ENCODE results near the gene FRMD4B.

DNA sequence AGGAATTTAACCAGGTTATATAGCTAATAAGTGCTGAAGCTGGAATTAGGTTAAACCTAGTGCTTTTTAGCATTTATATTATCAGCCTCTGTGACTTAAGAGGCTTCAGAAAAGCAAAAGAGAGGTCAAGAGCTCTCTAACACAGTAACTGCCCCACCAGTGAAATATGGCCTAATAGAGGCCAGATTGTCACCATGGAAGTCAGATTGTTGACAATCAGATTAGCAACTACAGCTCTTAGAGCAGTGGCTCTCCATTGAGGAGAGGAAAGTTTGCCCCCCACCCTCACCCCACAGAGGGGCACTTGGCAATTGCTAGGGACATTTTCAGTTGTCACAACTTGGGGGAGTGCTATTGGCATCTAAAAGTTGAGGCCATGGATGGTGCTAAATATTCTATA is 240.2 kb downstream of the FRMD4B start:
- TF ChIP-seq, protein P1, sequence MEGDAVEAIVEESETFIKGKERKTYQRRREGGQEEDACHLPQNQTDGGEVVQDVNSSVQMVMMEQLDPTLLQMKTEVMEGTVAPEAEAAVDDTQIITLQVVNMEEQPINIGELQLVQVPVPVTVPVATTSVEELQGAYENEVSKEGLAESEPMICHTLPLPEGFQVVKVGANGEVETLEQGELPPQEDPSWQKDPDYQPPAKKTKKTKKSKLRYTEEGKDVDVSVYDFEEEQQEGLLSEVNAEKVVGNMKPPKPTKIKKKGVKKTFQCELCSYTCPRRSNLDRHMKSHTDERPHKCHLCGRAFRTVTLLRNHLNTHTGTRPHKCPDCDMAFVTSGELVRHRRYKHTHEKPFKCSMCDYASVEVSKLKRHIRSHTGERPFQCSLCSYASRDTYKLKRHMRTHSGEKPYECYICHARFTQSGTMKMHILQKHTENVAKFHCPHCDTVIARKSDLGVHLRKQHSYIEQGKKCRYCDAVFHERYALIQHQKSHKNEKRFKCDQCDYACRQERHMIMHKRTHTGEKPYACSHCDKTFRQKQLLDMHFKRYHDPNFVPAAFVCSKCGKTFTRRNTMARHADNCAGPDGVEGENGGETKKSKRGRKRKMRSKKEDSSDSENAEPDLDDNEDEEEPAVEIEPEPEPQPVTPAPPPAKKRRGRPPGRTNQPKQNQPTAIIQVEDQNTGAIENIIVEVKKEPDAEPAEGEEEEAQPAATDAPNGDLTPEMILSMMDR (conservative IDR thresholded peaks at IDR 0.05; ENCODE audit: low read depth in 2 of 2) = no peak
- TF ChIP-seq, protein P2, sequence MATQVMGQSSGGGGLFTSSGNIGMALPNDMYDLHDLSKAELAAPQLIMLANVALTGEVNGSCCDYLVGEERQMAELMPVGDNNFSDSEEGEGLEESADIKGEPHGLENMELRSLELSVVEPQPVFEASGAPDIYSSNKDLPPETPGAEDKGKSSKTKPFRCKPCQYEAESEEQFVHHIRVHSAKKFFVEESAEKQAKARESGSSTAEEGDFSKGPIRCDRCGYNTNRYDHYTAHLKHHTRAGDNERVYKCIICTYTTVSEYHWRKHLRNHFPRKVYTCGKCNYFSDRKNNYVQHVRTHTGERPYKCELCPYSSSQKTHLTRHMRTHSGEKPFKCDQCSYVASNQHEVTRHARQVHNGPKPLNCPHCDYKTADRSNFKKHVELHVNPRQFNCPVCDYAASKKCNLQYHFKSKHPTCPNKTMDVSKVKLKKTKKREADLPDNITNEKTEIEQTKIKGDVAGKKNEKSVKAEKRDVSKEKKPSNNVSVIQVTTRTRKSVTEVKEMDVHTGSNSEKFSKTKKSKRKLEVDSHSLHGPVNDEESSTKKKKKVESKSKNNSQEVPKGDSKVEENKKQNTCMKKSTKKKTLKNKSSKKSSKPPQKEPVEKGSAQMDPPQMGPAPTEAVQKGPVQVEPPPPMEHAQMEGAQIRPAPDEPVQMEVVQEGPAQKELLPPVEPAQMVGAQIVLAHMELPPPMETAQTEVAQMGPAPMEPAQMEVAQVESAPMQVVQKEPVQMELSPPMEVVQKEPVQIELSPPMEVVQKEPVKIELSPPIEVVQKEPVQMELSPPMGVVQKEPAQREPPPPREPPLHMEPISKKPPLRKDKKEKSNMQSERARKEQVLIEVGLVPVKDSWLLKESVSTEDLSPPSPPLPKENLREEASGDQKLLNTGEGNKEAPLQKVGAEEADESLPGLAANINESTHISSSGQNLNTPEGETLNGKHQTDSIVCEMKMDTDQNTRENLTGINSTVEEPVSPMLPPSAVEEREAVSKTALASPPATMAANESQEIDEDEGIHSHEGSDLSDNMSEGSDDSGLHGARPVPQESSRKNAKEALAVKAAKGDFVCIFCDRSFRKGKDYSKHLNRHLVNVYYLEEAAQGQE (IDR thresholded peaks at IDR 0.05; ENCODE audit: unreplicated experiment) = no peak
